Suprapubic skin (tissue), 4 donors: ENCODE results near the gene RASL11A.

Source experiments
- CTCF ChIP-seq, 2 donors: fragments of 200-600 bp in 1 of 2; fragments of 450-650 bp in 1 of 2; sonication (generic) in 1 of 2; IDR thresholded peaks; one replicate each; pipeline ENCODE4 v1.5.1; 2016 to 2019; ENCODE audit warnings: antibody characterized with exemption in 2 of 2, mild to moderate bottlenecking in 1 of 2, moderate library complexity in 1 of 2
- POLR2A ChIP-seq, 2 donors: fragments of 450-650 bp; IDR thresholded peaks; one replicate each; pipeline ENCODE4 v1.6.1; 2017; ENCODE audit warnings: antibody characterized with exemption in 2 of 2, mild to moderate bottlenecking in 2 of 2, moderate library complexity in 2 of 2
- POLR2AphosphoS5 ChIP-seq, 3 donors: sonication (generic); formaldehyde crosslinking; IDR thresholded peaks; one replicate each; pipeline ENCODE4 v1.6.1; 2017; ENCODE audit warnings: antibody characterized with exemption in 3 of 3

- no peak for TF ChIP-seq CTCF (IDR thresholded peaks at IDR 0.05)
- no peak for TF ChIP-seq POLR2A (IDR thresholded peaks at IDR 0.05)
- no peak for TF ChIP-seq POLR2AphosphoS5 (IDR thresholded peaks at IDR 0.05)
Observed at GRCh38 chr13:27319404-27319803, 48.8 kb downstream of the RASL11A start.
